ENCODE data around the gene PRSS50. TPM values are rescaled to one million over a fixed set of nuclear protein-coding genes. Genes with fewer than 3 reads are reported as not detected.

Gene PRSS50
- total RNA-seq, 1 donor from 2014 or later, result not detected

GRCh38 chr3:46714728-46715506 lies 2.8 kb downstream of the PRSS50 start:
- peaks cover 4% of the 10 kb centered on the region for H3K27me3 Mint-ChIP-seq (ENCODE audit: unreplicated experiment)
- no peak for DNase-seq

DNA sequence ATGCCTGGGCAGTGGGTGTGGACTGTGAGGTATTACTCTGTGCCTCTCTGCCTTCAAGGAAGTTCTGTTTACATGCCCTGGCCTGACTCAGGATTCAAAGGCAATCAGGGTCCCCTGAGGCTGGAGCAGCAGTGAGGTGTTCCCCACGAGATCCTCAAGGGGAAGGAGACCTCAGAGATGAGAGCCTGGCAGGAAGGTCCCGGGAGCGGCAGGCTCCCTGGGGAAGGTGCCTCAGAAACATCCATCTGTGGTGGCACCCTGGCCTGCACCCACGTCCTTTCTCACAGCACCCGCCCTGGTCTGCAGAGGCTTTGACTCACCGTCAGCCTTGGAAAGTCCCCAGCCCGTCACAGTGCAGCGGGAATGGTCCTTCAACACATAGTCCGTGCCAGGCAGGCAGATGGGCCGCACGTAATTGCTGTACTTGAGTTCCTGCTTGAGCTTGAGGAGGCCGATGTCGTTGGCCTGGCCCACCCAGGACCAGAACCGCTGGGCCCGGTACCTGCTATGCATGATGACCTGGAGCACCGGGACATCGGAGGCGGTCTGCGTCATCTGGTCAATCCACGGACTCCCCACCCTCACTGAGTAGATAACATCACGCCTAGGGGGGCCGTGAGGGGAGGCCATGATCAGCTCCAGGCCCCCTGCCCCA lies 3.6 kb downstream of the PRSS50 start:
- Mint-ChIP-seq H3K27me3 (ENCODE audit: unreplicated experiment) (peaks cover 4% of the 10 kb centered on the region), H3K4me1 (ENCODE audit: low read depth, unreplicated experiment) (peaks cover 7% of the 10 kb centered on the region), H3K4me3 (ENCODE audit: unreplicated experiment) (no peak overlapping the region), H3K27ac (ENCODE audit: unreplicated experiment) (no peak overlapping the region), H3K9me3 (ENCODE audit: unreplicated experiment) (peaks cover 1% of the 10 kb centered on the region), H3K36me3 (ENCODE audit: unreplicated experiment) (no peaks in the 10 kb centered on the region)
- no peak for DNase-seq
- TF ChIP-seq, protein P1, sequence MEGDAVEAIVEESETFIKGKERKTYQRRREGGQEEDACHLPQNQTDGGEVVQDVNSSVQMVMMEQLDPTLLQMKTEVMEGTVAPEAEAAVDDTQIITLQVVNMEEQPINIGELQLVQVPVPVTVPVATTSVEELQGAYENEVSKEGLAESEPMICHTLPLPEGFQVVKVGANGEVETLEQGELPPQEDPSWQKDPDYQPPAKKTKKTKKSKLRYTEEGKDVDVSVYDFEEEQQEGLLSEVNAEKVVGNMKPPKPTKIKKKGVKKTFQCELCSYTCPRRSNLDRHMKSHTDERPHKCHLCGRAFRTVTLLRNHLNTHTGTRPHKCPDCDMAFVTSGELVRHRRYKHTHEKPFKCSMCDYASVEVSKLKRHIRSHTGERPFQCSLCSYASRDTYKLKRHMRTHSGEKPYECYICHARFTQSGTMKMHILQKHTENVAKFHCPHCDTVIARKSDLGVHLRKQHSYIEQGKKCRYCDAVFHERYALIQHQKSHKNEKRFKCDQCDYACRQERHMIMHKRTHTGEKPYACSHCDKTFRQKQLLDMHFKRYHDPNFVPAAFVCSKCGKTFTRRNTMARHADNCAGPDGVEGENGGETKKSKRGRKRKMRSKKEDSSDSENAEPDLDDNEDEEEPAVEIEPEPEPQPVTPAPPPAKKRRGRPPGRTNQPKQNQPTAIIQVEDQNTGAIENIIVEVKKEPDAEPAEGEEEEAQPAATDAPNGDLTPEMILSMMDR (IDR thresholded peaks at IDR 0.05; ENCODE audit: partially characterized antibody, unreplicated experiment), result no peak

More at GRCh38 chr3:46714728-46715506, 2.8 kb downstream of the PRSS50 start:
- Mint-ChIP-seq H3K9me3 (ENCODE audit: unreplicated experiment) (peaks cover 4% of the 10 kb centered on the region), H3K4me1 (ENCODE audit: low read depth, unreplicated experiment) (peaks cover 7% of the 10 kb centered on the region), H3K4me3 (ENCODE audit: unreplicated experiment) (no peak overlapping the region), H3K27ac (ENCODE audit: unreplicated experiment) (no peak overlapping the region), H3K36me3 (ENCODE audit: unreplicated experiment) (no peaks in the 10 kb centered on the region)
- TF ChIP-seq, protein P1 (IDR thresholded peaks at IDR 0.05; ENCODE audit: partially characterized antibody, unreplicated experiment), result no peak

GRCh38 chr3:46713050-46713897 lies 4.4 kb downstream of the PRSS50 start:
- H3K27ac Mint-ChIP-seq (ENCODE audit: unreplicated experiment), result no peak overlapping the region

DNA sequence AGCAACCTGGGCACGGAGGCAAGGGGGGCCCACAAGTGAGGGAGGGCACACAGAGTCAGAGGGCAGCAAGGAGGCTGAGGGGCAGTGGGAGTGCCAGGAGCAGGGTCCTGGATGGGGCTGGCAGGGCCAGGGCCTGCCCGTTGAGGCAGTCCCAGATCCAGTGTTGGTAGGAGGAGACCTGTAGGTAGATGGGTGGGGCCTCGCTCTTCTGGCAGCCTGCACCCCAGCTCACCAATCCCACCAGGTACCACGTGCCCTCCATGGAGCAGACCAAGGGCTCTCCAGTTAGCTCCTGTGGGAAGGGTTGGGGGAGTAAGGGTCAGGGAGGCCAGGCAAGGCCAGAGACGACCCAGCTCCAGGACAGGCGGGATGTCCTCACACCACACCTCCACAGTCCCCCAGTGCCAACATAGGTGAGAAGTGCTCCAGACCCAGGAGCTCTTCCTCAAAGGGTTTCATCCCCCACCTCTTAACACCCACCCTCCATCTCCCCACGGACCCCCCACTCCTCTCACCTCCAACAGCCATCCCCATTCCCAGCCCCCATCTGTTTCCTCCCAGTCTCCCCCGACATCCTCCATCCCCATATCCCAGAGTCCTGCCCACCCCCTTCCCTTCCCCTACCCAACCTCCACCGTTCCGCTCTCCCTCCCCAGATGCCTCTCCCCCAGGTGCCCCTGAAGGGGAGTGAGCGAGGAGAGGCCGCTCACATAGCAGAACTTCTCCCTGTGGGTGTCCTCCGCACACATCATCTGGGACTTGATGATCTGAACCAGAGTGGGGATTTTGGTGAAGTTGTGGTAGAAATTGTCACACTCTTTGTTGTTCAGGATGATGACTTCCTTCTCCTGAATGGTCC lies 5.2 kb downstream of the PRSS50 start:
- TF ChIP-seq, protein P1 (IDR thresholded peaks at IDR 0.05; ENCODE audit: partially characterized antibody, unreplicated experiment), result no peak
- Mint-ChIP-seq H3K9me3 (ENCODE audit: unreplicated experiment) (no peaks in the 10 kb centered on the region), H3K27ac (ENCODE audit: unreplicated experiment) (no peak overlapping the region), H3K4me3 (ENCODE audit: unreplicated experiment) (no peak overlapping the region), H3K4me1 (ENCODE audit: low read depth, unreplicated experiment) (peaks cover 7% of the 10 kb centered on the region), H3K27me3 (ENCODE audit: unreplicated experiment) (peaks cover 4% of the 10 kb centered on the region), H3K36me3 (ENCODE audit: unreplicated experiment) (no peaks in the 10 kb centered on the region)
- DNase-seq, result no peak

More at GRCh38 chr3:46713050-46713897, 4.4 kb downstream of the PRSS50 start:
- TF ChIP-seq, protein P1 (IDR thresholded peaks at IDR 0.05; ENCODE audit: partially characterized antibody, unreplicated experiment), result no peak
- Mint-ChIP-seq H3K4me1 (ENCODE audit: low read depth, unreplicated experiment) (peaks cover 7% of the 10 kb centered on the region), H3K36me3 (ENCODE audit: unreplicated experiment) (no peaks in the 10 kb centered on the region), H3K4me3 (ENCODE audit: unreplicated experiment) (no peak overlapping the region), H3K9me3 (ENCODE audit: unreplicated experiment) (no peaks in the 10 kb centered on the region), H3K27me3 (ENCODE audit: unreplicated experiment) (peaks cover 4% of the 10 kb centered on the region)
- DNase-seq, result no peak

Data from glutamatergic neuron (in vitro differentiated cells).